Sigmoid colon (tissue), 4 donors: Measurements from ENCODE around the gene AKAP9.
"Not testable (repeated sequence)": the region's sequence is repeated elsewhere in the genome, so short reads cannot be mapped to it uniquely, and the experiment has no call there.

Source experiments
- EP300 ChIP-seq, 4 donors: sonication (generic); formaldehyde crosslinking; IDR thresholded peaks; one replicate each; pipeline ENCODE4 v1.6.1; 2017; ENCODE audit warnings: antibody characterized with exemption in 4 of 4
- TF ChIP-seq, protein P1 (sequence below), 4 experiments: fragments of 450-650 bp in 3 of 4; fragments of 200-600 bp in 1 of 4; IDR thresholded peaks; one replicate each; pipeline ENCODE4 v1.5.1; 2016 to 2019; ENCODE audit warnings: antibody characterized with exemption in 4 of 4, mild to moderate bottlenecking in 3 of 4, moderate library complexity in 2 of 4

DNA sequence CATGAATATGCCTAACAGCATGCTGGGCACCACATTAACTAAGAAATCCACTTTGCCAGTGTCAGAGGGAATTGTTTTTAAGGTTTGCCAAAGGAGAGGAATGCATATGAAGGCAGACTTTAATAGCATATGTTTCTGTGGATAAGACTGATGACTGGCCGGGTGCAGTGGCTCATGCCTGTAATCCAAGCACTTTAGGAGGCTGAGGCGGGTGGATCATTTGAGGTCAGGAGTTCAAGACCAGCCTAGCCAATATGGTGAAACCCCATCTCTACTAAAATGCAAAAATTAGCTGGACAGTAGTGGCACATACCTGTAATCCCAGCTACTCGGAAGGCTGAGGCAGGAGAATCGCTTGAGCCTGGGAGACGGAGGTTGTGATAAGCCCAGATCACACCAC is 47.0 kb upstream of the AKAP9 start:
- TF ChIP-seq EP300 (IDR thresholded peaks at IDR 0.05): not testable (repeated sequence)
- TF ChIP-seq, protein P1, sequence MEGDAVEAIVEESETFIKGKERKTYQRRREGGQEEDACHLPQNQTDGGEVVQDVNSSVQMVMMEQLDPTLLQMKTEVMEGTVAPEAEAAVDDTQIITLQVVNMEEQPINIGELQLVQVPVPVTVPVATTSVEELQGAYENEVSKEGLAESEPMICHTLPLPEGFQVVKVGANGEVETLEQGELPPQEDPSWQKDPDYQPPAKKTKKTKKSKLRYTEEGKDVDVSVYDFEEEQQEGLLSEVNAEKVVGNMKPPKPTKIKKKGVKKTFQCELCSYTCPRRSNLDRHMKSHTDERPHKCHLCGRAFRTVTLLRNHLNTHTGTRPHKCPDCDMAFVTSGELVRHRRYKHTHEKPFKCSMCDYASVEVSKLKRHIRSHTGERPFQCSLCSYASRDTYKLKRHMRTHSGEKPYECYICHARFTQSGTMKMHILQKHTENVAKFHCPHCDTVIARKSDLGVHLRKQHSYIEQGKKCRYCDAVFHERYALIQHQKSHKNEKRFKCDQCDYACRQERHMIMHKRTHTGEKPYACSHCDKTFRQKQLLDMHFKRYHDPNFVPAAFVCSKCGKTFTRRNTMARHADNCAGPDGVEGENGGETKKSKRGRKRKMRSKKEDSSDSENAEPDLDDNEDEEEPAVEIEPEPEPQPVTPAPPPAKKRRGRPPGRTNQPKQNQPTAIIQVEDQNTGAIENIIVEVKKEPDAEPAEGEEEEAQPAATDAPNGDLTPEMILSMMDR (IDR thresholded peaks at IDR 0.05): not testable (repeated sequence)
